ENCODE data around the gene ZNF200.

ZNF200 gene

DNA sequence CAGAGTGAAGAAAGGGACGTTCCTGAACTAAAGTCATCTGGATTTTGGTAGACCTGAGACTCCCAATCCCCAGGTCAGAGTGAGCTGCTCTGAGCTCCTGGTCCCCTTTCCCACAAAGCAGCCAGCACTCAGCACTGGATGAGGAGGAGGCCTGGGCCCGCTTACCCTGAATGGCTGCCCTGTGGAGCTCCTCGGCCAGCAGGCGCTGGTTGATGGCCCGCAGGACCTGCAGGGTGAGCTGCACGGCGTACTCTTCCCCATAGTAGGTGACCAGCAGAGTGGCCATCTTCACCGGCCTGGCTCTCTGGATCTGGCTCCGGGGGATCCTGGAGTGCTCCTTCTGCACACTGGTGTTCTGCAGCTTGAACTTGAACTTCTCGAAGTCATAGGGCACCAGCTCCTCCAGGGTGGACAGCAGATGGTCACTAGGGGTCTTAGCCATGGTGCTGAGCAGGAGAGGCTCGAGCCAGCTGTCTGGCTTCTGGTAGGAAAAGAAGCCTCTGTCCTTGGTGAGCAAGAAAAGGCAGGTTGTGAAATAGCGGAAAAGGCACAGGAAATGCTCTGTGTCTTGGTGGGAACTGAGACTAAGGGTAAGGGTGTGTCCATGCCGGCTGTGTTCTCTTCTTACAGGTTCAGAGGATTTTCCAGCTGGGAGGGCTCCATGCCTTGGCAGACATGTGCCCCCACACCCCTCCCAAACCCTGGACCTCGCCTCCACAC is 21.3 kb upstream of the ZNF200 start, which contains the start of gene MEFV:
Gene MEFV (minus strand): TSS at position 488 of the 720 bp plus-strand sequence. CDS start 46 bp downstream, at position 442.
- FAIRE-seq, result no peak
- no peak for DNase-seq (ENCODE audit: insufficient read length, low spot score)

GRCh38 chr16:3254309-3254708 is 19.4 kb upstream of the ZNF200 start:
- FAIRE-seq (no peak), DNase-seq (ENCODE audit: insufficient read length, low spot score) (no peak)

DNA sequence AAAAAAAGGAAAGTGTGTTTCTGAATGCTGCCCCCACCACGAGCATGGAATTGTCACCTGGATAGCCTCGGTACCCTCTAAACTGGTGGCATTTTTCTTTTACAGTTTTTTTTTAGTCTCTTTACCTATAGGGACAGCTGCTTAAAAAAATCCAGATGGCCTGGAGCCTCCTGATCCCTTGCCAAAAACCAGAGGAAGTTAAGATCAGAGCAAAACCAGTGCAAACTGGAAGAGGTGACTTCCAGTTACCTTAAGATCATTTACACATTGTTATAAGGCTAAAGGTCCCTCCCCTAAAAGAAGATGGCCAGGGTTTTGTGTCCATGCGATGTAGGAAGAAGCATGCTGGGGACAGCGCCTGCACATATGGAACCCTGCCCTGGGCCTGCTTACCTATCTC is 18.0 kb upstream of the ZNF200 start:
- DNase-seq (ENCODE audit: insufficient read length, low spot score), result no peak
- no peak for FAIRE-seq

- DNase-seq (ENCODE audit: insufficient read length, low spot score), result no peak
- FAIRE-seq, result no peak
Measured at GRCh38 chr16:3249451-3249850, 14.5 kb upstream of the ZNF200 start.

- FAIRE-seq (no peak), DNase-seq (ENCODE audit: insufficient read length, low spot score) (no peak)
Measured at GRCh38 chr16:3249020-3249419, 14.1 kb upstream of the ZNF200 start.

- FAIRE-seq, result no peak
Measured at GRCh38 chr16:3248596-3248995, 13.6 kb upstream of the ZNF200 start.

GRCh38 chr16:3246876-3247275 is 11.9 kb upstream of the ZNF200 start:
- no peak for DNase-seq (ENCODE audit: insufficient read length, low spot score)

More at GRCh38 chr16:3248596-3248995, 13.6 kb upstream of the ZNF200 start:
- no peak for DNase-seq (ENCODE audit: insufficient read length, low spot score)

DNA sequence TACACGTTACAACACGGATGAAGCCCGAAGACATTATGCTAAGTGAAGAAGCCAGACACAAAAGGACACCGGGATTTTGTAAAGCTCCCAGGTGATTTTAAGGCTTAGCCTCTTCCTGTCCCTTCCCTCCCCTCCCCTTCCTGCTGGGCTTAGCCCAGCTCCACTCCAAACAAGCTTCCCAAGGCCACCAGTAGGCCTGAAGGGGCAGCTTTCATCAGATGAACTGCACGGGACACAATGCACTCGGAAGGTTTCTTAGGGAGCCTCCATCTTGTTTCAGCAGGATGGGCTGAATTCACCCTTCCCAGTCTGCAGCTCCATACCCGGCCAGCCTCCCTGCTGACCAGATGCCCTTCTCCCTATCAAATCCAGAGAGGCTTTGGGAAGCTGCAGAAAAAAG is 11.0 kb upstream of the ZNF200 start:
- DNase-seq (ENCODE audit: insufficient read length, low spot score) (no peak), FAIRE-seq (no peak)

More at GRCh38 chr16:3246876-3247275, 11.9 kb upstream of the ZNF200 start:
- FAIRE-seq, result no peak

- DNase-seq (ENCODE audit: insufficient read length, low spot score) (no peak), FAIRE-seq (no peak)
Measured at GRCh38 chr16:3243882-3244281, 8.9 kb upstream of the ZNF200 start.

GRCh38 chr16:3242709-3243108 is 7.8 kb upstream of the ZNF200 start:
- DNase-seq (ENCODE audit: insufficient read length, low spot score), result no peak
- FAIRE-seq, result no peak

- DNase-seq (ENCODE audit: insufficient read length, low spot score) (no peak), FAIRE-seq (no peak)
Measured at GRCh38 chr16:3241761-3242160, 6.8 kb upstream of the ZNF200 start.

GRCh38 chr16:3235856-3236669 is 1.1 kb upstream of the ZNF200 start:
- DNase-seq (ENCODE audit: insufficient read length, low spot score) (no peak), FAIRE-seq (no peak)

- FAIRE-seq, result no peak
- DNase-seq (ENCODE audit: insufficient read length, low spot score), result no peak
Measured at GRCh38 chr16:3234543-3234856, 458 bp downstream of the ZNF200 start.

DNA sequence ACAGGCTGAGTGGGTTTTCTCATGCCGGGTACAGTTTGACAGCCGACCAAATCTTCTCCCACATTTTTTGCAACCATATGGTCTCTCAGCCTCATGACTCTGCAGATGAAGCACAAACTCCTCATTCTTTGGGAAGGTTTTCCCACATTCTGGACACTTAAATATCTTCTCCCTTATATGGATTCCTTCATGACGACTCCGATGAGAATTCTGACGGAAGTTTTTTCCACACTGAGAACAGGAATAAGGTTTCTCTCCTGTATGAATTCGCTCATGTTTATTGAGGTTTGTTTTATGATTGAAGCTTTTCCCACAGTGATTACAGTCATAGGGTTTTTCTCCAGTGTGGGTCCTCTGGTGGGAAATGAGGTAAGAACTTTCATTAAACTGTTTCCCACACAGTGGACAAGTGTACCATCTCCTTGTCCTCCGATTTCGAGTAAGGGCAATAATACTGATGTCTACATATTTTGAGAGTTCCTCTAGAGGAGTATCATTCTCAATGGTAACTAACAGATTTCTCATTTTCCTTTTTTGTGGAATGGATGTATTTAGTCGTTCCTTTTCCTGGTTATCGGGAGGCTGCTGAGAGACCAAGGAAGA is 10.9 kb downstream of the ZNF200 start:
- DNase-seq (ENCODE audit: insufficient read length, low spot score) (no peak), FAIRE-seq (no peak)

DNA sequence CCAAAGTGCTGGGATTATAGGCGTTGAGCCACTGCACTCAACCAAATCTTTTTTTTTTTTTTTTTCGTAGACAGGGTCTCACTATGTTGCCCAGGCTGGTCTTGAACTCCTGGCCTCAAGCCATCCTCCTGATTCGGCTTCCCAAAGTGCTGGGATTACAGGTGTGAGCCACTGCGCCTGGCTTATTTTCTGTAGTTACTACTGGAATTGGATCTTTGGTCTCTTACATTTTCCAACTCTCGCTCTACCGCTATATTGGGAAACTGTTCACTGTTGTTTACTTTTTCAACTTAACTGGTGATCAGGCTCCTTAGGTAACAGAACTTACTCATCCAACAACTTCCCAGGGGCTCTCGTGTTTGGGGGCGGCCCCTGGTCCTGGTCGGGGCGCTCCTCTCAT is 14.1 kb downstream of the ZNF200 start:
- FAIRE-seq (no peak), DNase-seq (ENCODE audit: insufficient read length, low spot score) (no peak)

DNA sequence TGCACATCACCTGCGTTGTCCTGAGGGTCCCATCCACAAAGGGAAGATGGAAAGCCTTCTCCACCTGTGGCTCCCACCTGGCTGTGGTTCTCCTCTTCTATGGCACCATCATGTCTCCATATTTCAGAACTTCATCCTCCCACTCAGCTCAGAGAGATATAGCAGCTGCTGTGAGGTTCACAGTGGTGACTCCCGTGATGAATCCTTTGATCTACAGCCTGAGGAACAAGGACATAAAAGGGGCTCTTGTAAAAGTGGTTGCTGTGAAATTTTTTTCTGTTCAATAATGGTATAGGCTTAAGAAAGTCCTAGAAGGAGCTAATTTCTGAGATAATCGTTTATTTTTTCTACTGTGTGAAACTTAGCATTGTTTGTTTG is 18.7 kb downstream of the ZNF200 start:
- FAIRE-seq (no peak), DNase-seq (ENCODE audit: insufficient read length, low spot score) (no peak)

GRCh38 chr16:3215601-3216262 is 19.2 kb downstream of the ZNF200 start:
- no peak for FAIRE-seq
- no peak for DNase-seq (ENCODE audit: insufficient read length, low spot score)

DNA sequence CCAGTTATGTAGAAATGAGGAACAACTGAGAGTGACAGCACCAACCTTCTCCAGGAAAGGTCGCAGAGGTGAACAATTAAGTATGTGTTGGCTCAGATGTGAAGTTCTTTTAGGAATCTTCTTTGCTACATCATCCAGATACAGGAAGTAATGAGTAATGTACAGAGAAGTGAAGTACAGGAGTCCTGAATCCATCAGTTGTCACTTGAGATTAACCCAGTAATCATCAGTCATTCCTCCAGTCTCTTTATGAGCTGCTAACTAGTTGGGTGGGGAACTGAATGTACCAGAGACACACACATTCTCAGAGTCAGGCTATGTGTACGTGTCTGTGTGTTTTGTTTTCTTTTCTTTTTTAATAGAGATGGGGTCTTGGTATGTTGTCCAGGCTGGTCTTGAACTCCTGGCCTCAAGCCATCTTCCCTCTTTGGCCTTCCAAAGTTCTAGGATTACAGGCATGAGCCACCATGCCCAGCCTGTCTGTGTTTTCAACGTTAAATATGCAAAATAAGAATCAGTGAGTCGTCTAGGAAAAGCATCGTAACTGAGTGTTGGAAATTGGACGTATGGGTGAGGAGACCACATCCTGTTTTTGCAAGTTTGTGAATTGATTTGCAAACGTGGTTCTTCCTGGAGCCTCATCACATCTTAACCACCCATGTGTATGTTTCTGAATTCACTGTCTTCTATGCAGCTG is 19.9 kb downstream of the ZNF200 start:
- FAIRE-seq (no peak), DNase-seq (ENCODE audit: insufficient read length, low spot score) (no peak)

DNA sequence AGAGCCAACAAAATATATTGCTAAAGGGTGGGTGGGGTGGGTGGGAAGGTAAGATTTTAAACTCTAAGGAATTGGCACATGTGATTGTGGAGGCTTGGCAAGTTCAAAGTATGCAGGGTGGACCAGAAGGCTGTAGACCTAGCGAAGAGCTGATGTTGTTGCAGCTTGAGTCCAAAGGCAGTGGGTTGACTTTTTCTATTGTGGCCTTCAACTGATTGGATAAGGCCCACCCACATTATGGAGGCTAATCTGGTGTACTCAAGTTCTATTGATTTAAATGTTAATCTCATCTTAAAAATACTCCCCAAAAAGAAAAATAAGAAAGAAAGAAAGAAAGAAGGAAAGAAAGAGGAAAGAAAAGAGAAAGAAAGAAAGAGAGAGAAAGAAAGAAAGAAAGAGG is 22.4 kb downstream of the ZNF200 start:
- no peak for FAIRE-seq
- DNase-seq (ENCODE audit: insufficient read length, low spot score), result no peak

GRCh38 chr16:3212006-3212405 is 23.0 kb downstream of the ZNF200 start:
- FAIRE-seq, result no peak
- DNase-seq (ENCODE audit: insufficient read length, low spot score), result no peak
